ENCODE data around the gene CHRNA4.

CHRNA4 gene

DNA sequence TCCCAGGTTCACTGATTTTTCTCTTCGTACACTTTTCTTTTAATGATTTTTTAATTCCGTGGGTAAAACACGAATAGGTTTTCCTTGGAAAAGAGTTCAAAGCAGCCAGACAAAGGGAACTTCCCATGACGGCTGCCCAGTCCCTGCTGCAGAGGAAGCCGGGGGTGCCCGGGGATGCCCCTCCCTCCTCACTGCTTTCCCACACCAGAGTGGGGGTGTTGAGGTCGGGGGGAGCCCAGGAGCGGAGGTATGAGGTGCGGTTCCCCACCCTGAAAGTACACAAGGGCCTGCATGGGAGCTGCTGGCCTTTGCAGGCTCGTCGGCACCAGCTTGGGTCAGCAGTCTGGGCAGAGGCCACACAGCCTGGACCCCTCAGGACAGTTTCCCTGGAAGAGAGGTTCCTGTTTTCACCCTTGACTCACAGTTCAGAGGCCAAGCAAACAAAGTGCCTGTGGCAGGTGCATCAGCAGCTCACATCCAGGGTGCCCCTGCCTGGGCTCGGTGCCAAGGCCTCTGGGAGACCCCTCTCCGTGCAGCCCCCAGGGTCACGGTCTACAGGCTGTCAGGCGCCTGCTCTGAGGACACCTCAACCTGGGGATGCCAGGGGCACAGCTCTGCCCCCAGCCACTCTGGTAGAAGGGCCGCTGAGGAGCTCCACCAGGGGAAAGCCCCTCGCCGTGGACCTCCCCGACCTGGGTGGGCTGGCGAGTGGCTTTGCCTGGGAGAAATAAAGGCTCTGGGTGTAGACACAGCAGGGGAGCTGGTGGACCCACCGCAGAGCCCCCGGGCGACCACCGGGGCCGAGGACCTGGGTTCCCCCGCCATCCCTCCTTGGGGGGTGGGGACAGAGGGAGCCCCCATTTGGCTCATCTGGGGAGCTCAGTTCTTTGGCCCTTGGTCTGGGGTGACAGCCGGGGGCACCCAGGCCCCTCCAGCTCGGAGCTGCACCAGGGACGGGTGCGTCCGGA, 15.4 kb upstream of the CHRNA4 start:
- no peak for DNase-seq

DNA sequence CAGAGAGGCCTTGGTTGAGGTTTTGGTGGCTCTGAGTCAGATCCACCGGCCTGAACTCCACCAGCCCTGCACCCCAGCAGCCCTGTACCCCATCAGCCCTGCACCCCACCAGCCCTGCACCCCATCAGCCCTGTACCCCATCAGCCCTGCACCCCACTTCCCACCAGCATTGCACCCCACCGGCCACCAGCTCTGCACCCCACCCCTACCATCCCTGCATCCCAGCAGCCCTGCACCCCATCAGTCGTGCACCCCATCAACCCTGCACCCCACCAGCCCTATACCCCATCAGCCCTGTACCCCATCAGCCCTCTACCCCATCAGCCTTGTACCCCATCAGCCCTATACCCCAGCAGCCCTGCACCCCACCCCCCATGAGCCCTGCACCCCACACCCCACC, 14.3 kb upstream of the CHRNA4 start:
- no peak for DNase-seq

DNA sequence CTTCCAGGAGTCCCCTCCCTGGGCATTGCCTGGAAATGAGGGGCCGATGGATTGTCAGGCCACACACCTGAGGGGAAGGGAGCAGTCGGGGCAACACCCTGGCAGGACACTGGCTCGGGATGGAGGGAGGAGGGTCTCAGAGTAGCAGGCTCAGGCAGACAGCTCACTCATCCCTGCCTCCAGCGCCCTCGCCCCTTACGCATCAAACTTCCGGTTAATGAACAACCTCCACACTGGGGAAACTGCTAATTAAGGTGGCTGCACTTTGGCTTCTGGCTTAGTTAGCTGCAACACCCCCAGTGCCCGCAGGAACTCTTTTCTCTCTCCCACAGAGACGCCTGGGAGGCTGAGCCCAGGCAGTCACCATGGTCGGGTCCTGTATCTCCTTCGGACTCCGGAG, 13.4 kb upstream of the CHRNA4 start:
- no peak for DNase-seq

DNA sequence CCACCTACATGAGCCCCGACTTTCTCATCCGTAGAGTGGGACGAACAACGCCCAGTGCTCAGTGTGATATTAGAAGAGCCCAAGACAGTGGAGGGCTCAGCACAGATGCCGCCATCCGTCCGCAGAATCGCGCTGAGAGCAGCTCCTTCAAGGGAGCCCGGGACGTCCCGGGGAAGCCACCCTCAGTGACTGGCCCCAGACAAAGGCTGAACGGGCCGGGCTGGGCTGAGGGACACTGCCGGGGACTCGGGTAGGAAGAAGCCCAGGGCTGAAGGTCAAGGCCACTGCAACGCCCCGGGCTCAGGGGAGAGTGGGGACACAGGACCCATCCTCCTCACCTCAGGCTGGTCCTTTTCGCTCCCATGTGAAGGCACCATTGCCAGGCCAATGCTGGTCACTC, 12.8 kb upstream of the CHRNA4 start:
- no peak for DNase-seq

DNA sequence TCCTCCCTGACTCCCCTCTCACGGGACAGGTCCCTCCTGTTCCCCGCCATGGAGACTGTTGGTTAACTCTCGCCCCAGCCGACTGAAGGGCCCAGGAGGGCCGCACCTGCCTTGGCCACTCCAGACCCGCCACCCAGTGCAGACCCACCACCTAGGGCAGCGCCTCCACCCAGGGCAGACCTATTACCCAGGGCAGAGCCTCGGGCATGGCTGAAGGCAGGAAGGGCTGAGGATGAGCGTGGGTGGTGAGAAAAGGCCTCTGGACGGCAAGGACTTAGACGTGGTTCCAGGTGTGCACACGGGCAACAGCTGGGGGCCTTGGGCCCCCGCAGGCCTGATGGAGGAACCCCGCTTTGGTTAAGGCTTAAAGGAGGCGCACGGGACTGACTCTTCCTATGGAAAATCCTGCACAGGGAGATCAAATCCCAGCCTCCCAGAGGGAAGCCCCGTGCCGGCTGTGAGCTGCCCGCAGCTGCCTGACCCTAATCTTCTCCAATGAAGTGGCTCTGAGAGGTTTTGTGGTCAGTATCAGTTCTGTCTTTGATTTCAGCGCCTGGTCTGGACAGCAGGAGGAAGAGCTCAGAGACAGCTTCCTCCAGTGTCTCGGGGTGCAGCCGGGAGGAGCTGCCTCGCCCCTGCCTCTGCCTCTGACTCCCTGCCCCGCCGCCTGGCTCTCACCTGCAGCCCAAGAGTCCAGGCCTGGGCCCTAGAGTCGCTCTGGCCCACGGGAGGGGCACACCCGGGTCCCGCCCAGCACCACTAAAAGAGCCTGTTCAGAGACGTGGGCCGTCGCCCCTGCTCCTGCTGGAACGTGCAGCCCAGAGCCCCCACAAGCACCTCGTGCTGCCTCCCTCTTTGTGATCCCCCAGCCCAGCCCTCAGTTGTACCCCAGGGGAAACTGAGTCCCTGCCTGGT, 12.1 kb upstream of the CHRNA4 start:
- no peak for DNase-seq

DNA sequence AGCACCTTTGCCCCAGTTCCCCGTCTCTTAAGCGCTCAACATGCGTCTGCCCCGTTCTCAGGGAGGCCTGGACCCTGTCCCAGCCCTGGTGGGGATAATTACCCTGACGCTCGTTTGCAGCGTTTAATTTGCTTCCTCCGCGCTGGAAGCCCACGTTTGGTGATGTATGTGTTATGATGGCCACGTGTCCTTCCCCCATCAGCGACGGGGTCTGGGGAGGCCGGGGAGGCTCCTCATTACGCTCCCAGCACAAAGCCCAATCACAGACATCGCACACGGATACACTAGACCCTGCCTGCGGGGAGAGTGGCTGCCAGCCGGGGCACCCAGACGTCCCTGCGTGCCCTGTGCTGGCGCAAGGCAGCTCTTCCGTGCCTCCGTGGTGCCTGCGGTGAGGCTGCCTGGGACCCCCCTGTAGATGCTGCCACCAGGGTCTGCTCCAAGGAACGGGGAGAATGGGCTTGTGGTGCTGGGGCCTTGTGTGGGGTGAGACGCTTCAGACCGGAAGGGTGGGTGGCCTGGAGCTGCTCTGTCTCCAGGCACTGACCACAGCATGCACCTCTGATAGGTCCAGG, 10.2 kb upstream of the CHRNA4 start:
- DNase-seq = no peak

DNA sequence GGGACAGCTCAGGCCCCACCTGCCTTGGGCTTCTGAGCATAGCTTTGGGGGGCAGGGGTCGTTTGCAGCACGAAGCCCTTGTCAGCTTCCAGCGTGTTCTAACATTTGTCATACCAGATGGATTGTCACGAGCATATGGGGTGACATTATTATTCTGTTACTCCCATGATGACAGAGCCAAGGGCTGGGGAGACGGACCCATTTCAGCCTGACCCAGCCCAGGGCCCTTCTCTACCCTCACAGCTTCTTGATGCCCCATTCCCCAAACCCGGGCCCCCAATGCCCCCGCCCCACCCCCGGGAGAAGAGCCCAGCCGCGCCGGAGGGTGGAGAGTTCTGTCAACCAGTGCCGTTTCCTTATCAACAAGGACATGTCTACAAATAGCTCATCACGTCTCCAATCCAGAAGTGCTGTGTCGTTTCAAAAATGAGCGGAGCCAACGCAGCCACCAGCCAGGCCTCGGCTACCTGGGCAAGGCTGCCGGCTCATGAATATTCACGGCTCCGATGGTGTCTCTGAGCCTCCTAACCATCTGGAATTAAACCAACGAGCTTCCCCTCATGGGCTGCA, 9.6 kb upstream of the CHRNA4 start:
- DNase-seq = no peak

DNA sequence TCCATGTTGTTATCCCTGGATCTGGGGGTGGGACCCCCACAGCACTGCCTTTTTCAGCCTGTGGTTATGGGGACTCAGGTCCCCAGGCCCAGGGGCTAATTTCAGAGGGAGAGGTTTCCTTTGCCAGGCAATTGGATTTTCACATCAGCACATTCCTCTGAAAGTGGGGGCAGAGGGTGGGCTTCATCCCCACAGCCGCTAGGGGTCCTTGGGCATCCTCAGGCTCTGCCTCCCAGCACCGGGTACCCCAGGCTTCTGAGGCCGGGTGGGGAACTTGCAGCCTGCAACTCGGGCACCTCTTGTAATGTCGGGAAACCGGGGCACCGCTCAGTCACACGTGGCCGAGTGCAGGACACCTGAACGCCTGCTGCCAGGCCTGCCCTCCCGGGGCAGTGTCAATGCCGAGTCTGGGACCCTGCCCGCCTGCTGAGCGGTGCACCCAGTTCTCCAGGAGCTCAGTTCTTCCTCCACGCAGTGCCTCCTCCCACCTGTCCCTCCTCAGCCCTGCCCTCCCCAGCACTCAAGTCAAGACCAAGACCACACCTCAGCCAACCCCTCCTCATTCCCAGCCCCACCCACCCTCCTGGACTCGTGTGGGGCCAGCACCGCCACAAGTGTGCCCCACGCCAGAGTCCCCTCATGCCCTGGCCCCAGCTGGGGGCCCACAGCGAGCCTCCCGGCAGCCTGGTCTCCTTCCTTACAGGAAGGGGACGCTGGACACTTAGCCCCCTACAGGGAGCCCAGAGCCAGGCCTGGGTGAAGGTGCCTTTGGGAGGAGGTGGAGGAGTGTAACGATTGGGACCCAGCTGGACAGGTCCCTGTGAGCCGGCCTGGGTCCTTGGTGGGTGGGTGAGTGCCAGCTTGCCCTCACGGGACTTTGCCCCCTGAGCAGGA, 8.8 kb upstream of the CHRNA4 start:
- DNase-seq = no peak

DNA sequence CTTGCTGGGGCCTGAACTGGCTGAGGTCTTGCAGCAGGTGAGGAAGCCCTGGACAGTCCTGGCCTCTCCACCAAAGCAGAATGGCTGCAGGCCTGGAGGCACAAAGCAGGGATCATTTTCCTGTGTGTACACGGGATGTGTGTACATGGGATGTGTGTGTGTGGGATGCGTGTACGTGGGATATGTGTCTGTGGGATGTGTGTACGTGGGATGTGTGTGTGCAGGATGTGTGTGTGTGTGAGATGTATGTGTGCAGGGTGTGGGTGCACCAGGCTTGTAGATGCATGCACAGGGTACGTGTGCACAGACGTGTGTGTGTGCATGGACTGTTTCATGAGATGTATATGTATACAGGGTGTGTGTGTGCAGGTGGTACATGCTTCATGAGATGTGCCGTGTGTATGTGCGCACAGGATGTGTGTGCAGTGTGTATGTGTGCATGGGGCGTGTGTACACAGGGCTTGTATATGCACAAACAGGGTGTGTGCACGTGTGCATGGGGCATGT, 7.9 kb upstream of the CHRNA4 start:
- no peak for DNase-seq

DNA sequence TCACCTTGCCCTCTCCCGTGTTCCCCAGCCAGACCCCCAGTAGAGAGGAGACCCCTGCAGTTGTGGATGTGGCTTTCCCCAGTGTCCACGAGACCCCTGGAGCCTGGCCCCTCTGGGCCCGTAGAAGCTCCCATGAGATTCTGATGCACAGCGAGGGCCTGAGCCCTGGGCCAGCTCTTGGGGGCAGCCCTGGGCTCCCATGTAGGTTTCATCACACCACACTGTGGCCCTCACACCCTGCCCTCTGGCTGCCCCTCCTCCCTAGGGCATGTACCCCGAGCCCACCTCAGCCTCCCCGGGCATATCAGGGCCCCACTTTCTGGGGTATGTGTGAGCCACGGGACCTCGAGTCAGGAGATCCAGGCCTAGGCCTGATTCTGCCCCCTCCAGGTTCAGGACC, 7.0 kb upstream of the CHRNA4 start:
- DNase-seq = no peak

DNA sequence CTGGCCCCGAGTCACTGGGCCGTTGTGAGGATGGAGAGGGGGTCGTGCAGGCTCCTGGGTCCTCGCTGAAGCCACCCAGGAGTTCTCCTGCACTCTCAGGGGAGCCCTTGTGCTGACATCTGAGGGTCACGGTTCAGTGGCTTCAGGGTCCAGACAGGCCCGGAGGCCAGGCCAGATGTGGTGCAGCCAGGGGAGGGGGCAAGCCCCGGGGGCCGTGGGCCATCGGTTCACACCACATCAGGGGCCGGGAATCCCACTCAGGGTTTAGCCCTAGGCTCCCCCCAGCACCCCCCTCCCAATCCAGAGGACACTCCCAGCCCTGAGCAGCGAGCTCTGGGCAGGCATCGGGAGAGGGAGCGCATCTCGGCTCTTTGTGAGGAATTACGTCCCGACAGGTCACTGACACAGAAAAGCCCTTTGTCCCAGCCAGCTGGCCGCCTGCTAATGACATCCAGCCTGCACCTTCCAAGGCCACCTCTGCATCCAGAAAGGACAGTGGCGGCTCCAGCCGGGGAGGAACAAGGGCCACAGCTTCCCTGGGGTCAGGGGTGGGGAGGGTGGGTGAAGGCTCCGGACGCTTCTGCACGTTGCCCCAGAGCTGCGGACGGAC, 6.4 kb upstream of the CHRNA4 start:
- no peak for DNase-seq

DNA sequence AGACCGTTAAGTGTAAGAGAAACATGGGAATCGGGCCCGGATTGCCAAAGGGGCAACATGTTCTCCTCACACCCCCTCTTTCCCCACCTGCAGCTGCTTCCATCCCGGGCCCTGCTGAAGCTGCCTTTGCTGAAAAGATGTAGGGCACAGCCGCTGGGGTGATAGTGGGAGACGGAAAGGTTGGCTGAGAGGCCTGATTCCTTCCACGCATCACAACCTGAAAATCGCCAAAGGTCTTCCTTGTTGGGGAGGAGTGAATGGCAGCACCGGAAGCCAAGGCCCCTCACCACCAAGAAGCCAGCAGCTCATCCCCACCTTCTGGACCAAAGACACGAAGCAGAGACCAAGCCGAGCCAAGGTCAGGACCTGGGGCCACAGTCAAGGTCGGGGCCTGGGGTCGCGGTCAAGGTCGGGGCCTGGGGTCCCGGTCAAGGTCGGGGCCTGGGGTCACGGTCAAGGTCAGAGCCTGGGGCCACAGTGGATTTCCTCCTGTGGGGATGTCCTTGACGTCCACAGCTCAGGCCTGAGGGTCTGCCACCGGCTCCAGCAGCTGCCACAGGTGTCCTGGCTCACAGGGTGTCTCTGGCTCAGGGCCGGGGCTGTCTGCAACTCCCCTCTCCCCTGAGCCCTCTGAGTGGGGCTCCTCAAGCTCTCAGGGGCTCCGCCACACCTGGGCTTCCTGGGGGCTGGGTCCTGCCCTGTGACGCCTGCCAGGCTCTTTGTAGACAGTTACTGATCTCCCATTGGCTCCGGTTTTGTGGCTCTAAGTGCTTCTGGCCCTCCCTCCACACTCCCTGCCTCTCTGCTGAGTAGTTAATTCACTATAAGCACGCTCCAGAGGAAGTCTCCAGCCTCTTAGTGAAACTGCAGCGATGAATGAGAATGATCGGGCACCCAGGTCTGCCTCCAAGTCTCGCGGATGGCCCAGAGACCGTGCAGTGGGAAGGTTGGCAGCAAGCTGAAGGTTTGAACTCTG, 5.5 kb upstream of the CHRNA4 start:
- DNase-seq = no peak

DNA sequence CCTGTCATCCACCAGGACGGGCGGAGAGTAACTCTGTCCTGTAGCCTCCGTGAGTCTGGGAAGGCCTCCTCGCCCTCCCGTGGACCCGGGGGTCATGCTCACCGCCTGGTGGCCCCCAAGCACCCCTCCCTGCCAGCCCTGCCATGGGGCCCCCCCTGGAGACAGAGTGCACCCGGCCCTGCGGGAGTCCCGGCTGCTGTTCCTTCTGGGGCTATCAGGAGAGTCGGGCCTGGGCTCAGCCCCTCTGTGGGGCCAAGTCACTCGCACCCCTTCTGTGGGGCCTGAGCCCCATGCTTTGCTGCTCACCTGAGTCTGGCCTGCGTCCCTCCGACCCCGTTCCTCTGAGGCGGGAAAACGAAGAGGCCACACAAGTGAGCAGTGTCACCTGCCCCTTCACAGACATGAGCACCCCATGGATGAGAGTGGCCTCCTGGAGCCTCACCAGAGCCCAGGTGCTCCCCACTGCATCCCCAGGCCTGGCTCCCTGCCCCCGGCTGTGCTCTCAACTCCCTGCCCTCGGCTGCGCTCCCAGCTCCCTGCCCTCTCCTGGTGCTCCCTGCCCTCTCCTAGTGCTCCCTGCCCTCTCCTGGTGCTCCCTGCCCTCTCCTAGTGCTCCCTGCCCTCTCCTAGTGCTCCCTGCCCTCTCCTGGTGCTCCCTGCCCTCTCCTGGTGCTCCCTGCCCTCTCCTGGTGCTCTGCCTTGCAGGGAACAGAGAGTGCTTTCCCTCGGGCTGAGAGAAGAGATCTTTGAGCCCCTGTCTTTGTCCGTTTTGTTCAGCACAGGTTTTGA, 4.6 kb upstream of the CHRNA4 start:
- DNase-seq = no peak

DNA sequence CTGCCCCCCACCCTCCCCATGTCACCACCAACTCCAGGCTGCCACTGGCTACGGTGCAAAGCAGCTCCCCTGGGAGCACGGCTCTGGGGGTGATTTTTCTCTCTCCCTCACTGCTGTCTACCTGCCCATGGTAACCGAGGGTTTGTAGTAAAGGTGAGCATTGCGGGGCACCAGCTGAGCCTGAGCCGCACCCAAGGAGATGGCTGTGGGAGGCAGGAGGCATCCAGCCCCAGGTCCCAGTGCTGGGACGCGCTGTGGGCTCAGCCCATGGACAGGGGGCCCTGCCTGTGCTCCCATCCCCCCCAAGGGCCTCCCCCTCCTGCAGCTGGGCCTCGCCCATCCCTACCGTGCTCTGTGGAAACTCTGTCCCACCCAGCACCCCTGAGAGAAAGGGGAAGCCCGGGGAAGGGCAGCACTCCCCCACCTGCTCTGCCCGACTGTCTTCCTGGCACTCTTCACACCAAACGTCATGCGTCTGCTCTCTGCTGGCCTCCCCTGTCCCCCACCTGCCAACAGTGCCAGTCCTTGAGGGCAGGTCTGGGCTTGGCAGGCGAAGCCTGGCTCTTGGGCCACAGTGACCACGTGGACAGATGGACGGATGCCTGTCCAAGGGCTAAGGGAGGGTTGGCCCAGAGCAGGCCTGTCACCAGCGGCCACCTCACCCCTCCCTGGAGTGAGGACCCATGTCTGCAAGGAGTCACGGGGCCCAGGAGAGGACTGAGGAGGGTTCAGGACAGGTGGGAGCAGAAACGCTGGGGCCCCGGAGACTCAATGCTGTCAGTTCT, 3.8 kb upstream of the CHRNA4 start:
- DNase-seq = no peak

DNA sequence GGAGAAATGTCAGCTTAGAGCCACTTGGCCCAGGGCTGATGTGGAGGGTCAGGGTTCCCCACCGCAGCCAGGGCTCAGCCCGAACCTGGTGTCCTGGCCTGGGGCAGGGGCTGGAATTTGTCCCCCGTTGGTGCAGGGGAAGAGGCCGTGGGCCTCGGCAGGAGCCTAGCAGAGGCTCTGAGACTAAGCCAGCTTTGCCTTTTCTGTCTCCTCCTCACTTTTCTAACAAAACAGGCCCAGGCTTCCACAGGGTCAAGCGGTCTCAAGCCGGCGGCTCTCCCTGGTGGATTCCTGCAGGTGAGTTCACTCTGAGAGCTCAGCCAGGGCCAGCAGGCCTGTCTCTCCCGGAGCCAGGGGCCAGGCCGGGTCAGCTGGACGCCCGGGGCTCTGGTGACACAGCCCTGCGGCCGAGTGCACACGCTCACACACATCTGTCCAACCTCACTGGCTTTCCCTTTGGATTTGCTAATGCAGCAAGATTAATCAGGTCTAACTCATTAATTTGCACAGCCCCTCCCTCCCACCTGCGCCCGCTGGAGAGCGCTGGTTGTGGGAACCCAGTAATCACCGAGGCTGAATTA, 2.9 kb upstream of the CHRNA4 start:
- no peak for DNase-seq

DNA sequence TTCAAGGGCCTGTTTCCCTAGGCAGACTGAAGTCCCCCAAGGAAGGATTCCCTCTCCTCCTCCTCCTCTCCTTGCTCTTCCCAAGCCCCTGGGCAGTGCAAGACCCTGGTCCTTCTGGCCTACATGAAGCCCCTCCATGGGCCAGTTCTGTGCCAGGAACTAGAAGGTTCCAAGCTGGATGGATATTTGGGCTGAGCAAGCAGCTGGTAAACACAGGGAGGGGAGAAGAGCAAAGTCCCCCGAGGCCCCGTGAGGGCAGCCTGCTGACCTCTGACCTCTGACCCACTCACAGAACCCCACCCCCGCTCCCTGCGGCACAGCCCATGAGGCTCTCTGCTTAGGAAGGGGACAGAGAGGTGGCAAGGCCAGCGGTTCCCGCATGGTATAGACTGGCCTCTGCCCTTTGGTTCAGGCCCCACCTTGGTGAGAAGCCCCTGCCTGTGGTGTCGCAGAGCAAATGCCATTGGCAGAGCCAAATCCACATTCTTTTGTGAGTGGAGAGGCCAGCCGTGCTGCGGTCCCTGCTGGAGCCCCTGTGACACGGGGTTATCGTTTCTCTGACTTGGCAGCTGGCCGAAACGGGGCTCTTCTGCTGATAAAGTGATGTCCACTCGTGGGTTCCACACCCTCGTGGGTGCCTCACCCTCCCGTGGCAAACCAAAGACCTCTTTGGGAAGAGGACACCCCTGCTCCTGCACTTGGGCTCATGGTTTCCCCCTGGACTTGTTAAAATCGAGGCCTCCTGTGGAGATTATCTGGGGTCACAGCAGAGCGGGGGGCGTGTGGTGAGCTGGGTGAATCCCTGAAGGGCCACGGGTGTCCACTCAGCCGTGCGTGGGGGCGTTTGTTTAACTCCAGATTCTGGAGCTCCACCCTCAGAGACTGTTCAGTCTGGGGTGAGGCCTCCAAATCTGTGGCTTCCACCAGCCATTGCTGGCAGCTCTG, 2.1 kb upstream of the CHRNA4 start:
- no peak for DNase-seq
